B cell (primary cell): ENCODE data around the gene UGT2A3.

ENCODE experiments used
- EZH2 ChIP-seq: IDR thresholded peaks from 2 replicates; pipeline ENCODE4 v1.6.1; 2012; ENCODE audit warnings: borderline replicate concordance, low read depth, mild to moderate bottlenecking, moderate library complexity, low read length; ENCODE audit not compliant: insufficient read depth, poor library complexity, severe bottlenecking
- TF ChIP-seq, protein P1 (sequence below): fragments of 200-600 bp; IDR thresholded peaks from one replicate; pipeline ENCODE4 v1.8.0; 2022; ENCODE audit warnings: antibody characterized with exemption, mild to moderate bottlenecking

DNA sequence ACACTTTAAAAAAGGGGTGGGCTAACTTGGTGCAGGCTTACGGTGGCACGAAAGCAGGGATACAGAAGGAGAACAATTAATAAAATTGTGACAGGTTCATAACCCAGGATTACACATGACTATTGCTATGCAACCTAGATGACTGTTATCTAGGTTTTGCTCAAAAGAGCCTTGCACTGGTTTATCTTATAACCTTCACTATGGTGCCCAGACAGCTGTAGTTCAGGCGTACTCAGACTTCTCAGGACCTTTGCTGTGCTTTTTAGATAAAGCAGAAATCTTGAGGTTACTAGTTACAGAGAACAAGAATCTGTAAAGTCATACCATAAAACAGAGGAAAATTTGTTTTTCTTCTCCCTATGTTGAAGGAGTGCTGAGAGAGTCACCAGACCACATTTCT is 44.4 kb downstream of the UGT2A3 start:
- TF ChIP-seq, protein P1, sequence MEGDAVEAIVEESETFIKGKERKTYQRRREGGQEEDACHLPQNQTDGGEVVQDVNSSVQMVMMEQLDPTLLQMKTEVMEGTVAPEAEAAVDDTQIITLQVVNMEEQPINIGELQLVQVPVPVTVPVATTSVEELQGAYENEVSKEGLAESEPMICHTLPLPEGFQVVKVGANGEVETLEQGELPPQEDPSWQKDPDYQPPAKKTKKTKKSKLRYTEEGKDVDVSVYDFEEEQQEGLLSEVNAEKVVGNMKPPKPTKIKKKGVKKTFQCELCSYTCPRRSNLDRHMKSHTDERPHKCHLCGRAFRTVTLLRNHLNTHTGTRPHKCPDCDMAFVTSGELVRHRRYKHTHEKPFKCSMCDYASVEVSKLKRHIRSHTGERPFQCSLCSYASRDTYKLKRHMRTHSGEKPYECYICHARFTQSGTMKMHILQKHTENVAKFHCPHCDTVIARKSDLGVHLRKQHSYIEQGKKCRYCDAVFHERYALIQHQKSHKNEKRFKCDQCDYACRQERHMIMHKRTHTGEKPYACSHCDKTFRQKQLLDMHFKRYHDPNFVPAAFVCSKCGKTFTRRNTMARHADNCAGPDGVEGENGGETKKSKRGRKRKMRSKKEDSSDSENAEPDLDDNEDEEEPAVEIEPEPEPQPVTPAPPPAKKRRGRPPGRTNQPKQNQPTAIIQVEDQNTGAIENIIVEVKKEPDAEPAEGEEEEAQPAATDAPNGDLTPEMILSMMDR = no peak
- no peak for TF ChIP-seq EZH2
